OCI-LY3 (cell line): ENCODE data around the gene NARF.
"Not testable (repeated sequence)": the region's sequence is repeated elsewhere in the genome, so short reads cannot be mapped to it uniquely, and the experiment has no call there.

Source experiments
- H2AFZ ChIP-seq: fragments of 200-600, 300-600 bp; shearing (Covaris generic); 2 replicates; pipeline ENCODE4 v1.6.0; 2014; ENCODE audit warnings: antibody characterized with exemption, low read depth, low read length
- H3K27ac ChIP-seq: fragments of 200-600, 300-600 bp; sonication (generic); 2 replicates; pipeline ENCODE4 v1.5.1; 2014; ENCODE audit warnings: mild to moderate bottlenecking, low read length, moderate library complexity, mixed read lengths
- H3K27me3 ChIP-seq: fragments of 200-600, 300-600 bp; sonication (generic); 2 replicates; pipeline ENCODE4 v1.6.1; 2014; ENCODE audit warnings: low read depth, low read length, mixed read lengths
- H3K36me3 ChIP-seq: fragments of 200-600, 300-600 bp; sonication (generic); replicated peaks from 2 replicates; pipeline ENCODE3; 2014; ENCODE audit warnings: low read depth, low read length, mixed read lengths
- H3K4me1 ChIP-seq: fragments of 300-600, 200-600 bp; sonication (generic); 2 replicates; pipeline ENCODE4 v1.6.1; 2014; ENCODE audit warnings: low read length, mixed read lengths
- H3K4me2 ChIP-seq: fragments of 200-600, 300-600 bp; sonication (generic); 2 replicates; pipeline ENCODE4 v1.6.1; 2014; ENCODE audit warnings: low read length, mixed read lengths
- H3K4me3 ChIP-seq: fragments of 300-600, 200-600 bp; sonication (generic); 2 replicates; pipeline ENCODE4 v1.5.1; 2014; ENCODE audit warnings: antibody characterized with exemption, mild to moderate bottlenecking, low read length, moderate library complexity
- H3K79me2 ChIP-seq: fragments of 300-600, 200-600 bp; shearing (Covaris generic); 2 replicates; pipeline ENCODE4 v1.6.1; 2014; ENCODE audit warnings: mild to moderate bottlenecking, low read length, mixed read lengths
- H3K9ac ChIP-seq: fragments of 300-600, 200-600 bp; shearing (Covaris generic); 2 replicates; pipeline ENCODE4 v1.6.0; 2014; ENCODE audit warnings: mild to moderate bottlenecking, low read length, moderate library complexity
- H3K9me3 ChIP-seq: fragments of 200-600, 300-600 bp; shearing (Covaris generic); 2 replicates; pipeline ENCODE4 v1.6.1; 2014; ENCODE audit warnings: low read length, mixed read lengths; ENCODE audit not compliant: insufficient read depth
- H4K20me1 ChIP-seq: fragments of 200-600, 300-600 bp; sonication (generic); 2 replicates; pipeline ENCODE4 v1.6.1; 2016; ENCODE audit warnings: low read length, mixed read lengths; ENCODE audit not compliant: insufficient read depth
- CTCF ChIP-seq: fragments of 200-600, 300-600 bp; sonication (generic); IDR thresholded peaks from 2 replicates; pipeline ENCODE4 v1.5.1; 2014; ENCODE audit warnings: antibody characterized with exemption, low read length, low read depth
- EZH2phosphoT487 ChIP-seq: fragments of 200-600 bp; shearing (Covaris generic); IDR thresholded peaks from 2 replicates; pipeline ENCODE4 v1.6.1; 2018; ENCODE audit warnings: antibody characterized with exemption, mixed run types, low read depth

NARF gene

GRCh38 chr17:82531431-82531881, 72.9 kb downstream of the NARF start:
- no peak for TF ChIP-seq EZH2phosphoT487
- no peak overlapping the region for H2AFZ ChIP-seq
- peaks cover 16% of the 10 kb centered on the region for H3K4me1 ChIP-seq
- H4K20me1 ChIP-seq: peaks cover 81% of the 10 kb centered on the region
- no peak overlapping the region for H3K27ac ChIP-seq
- H3K79me2 ChIP-seq: peaks cover 100% of the 10 kb centered on the region
- H3K9ac ChIP-seq: no peak overlapping the region
- H3K4me2 ChIP-seq: no peak overlapping the region
- no peak overlapping the region for H3K4me3 ChIP-seq
- no peaks in the 10 kb centered on the region for H3K9me3 ChIP-seq
- H3K27me3 ChIP-seq: no peaks in the 10 kb centered on the region
- peaks cover 7% of the 10 kb centered on the region for H3K36me3 ChIP-seq

GRCh38 chr17:82534401-82534812, 75.9 kb downstream of the NARF start:
- TF ChIP-seq CTCF: no peak
- no peak for TF ChIP-seq EZH2phosphoT487
- Histone ChIP-seq H4K20me1 (peaks cover 76% of the 10 kb centered on the region), H2AFZ (no peak overlapping the region), H3K79me2 (peaks cover 100% of the 10 kb centered on the region), H3K4me3 (no peak overlapping the region), H3K36me3 (peaks cover 7% of the 10 kb centered on the region), H3K9ac (no peak overlapping the region), H3K27ac (no peak overlapping the region), H3K4me2 (no peak overlapping the region), H3K9me3 (no peaks in the 10 kb centered on the region), H3K4me1 (peaks cover 16% of the 10 kb centered on the region), H3K27me3 (no peaks in the 10 kb centered on the region)

- H2AFZ ChIP-seq: no peak overlapping the region
- H3K27me3 ChIP-seq: no peaks in the 10 kb centered on the region
- H3K4me2 ChIP-seq: no peak overlapping the region
- no peaks in the 10 kb centered on the region for H3K36me3 ChIP-seq
- H3K4me3 ChIP-seq: no peak overlapping the region
- no peak overlapping the region for H3K27ac ChIP-seq
- H3K9ac ChIP-seq: no peak overlapping the region
- H3K4me1 ChIP-seq: peaks cover 10% of the 10 kb centered on the region; the same call in 1 of the 2 replicates
- H4K20me1 ChIP-seq: peaks cover 74% of the 10 kb centered on the region
- TF ChIP-seq CTCF (no peak), EZH2phosphoT487 (no peak)
- H3K79me2 ChIP-seq: peaks cover 100% of the 10 kb centered on the region
- no peaks in the 10 kb centered on the region for H3K9me3 ChIP-seq
Measured at GRCh38 chr17:82536512-82537201, 78.1 kb downstream of the NARF start.

GRCh38 chr17:82537228-82537627, 78.7 kb downstream of the NARF start:
- not testable (repeated sequence) for H3K4me2 ChIP-seq, H3K9ac ChIP-seq, H3K4me1 ChIP-seq, H2AFZ ChIP-seq, H3K4me3 ChIP-seq, H3K36me3 ChIP-seq, H3K27me3 ChIP-seq, H3K9me3 ChIP-seq, H3K27ac ChIP-seq
- H3K79me2 ChIP-seq: peaks cover 100% of the 10 kb centered on the region
- peaks cover 76% of the 10 kb centered on the region for H4K20me1 ChIP-seq

GRCh38 chr17:82539076-82539475, 80.5 kb downstream of the NARF start:
- H4K20me1 ChIP-seq: peaks cover 81% of the 10 kb centered on the region
- not testable (repeated sequence) for H3K27me3 ChIP-seq, H2AFZ ChIP-seq, H3K27ac ChIP-seq, H3K4me1 ChIP-seq, H3K4me2 ChIP-seq, H3K9me3 ChIP-seq, H3K36me3 ChIP-seq, H3K9ac ChIP-seq, H3K4me3 ChIP-seq
- peaks cover 99% of the 10 kb centered on the region for H3K79me2 ChIP-seq
